K562 (cell line): ENCODE measurements around the gene SLC22A23. TPM values are rescaled to one million over a fixed set of nuclear protein-coding genes. Genes with fewer than 3 reads are reported as not detected.

Experiments
- ATAC-seq: fragments of 200-7000 bp; cut with Tn5 transposase; 3 replicates; pipeline ENCODE4 v1.9.1; 2020; ENCODE audit warnings: moderate library complexity
- BruUV-seq: library from RNA; stranded (reverse); fragments of 400-500 nt; replicated peaks from 2 replicates; lab custom pipeline; 2021; lab: Mats Ljungman, UMichigan
- CTCF ChIA-PET: fragments of 300-600 bp; formaldehyde crosslinking; extraction: SDS; loops from one replicate; lab custom pipeline; 2021; ENCODE audit warnings: low intra/inter-chr PET ratio; lab: Yijun Ruan, JAX
- POLR2A ChIA-PET: fragments of 300-600, 350-650 bp; sonication (Branson Sonifier 250); formaldehyde crosslinking; extraction: SDS; loops from one replicate; lab custom pipeline; 2021; ENCODE audit warnings: antibody characterized with exemption, inconsistent platforms; lab: Yijun Ruan, JAX
- DNase-seq, 4 experiments: peaks; one replicate each; pipeline versions ENCODE4 v3.0.0 to v3.0.0-alpha.2; 2011 to 2018; ENCODE audit warnings: low spot score in 3 of 4, mixed read lengths in 3 of 4; ENCODE audit errors: extremely low read depth in 1 of 4
- FAIRE-seq: peaks from 2 replicates; lab custom pipeline; 2011; peaks lifted over from hg19 to GRCh38; lab: Jason Lieb, UNC
- H2AFZ ChIP-seq: 2 replicates; pipeline ENCODE4 v1.6.0; 2011; ENCODE audit warnings: low read depth, low read length, control low read depth, inconsistent platforms
- H3K27ac ChIP-seq: fragments of 200-600 bp; 3 replicates; pipeline ENCODE4 v1.8.0; 2011; ENCODE audit warnings: low read depth, mild to moderate bottlenecking, control low read depth, inconsistent platforms, low read length, moderate library complexity, mixed read lengths; ENCODE audit errors: extremely low read depth
- H3K27me3 ChIP-seq, 2 experiments: fragments of 300-600 bp in 1 of 2; 2 replicates in 1 of 2; 3 replicates in 1 of 2; pipeline versions ENCODE4 v1.6.0 to v1.8.0; 2011; ENCODE audit warnings: inconsistent platforms in 2 of 2, low read length in 2 of 2, mild to moderate bottlenecking in 1 of 2, mixed read lengths in 1 of 2, moderate library complexity in 1 of 2; ENCODE audit not compliant: control insufficient read depth in 2 of 2, insufficient read depth in 2 of 2
- H3K36me3 ChIP-seq: fragments of 300-600 bp; 3 replicates; pipeline ENCODE4 v1.8.0; 2011; ENCODE audit warnings: mild to moderate bottlenecking, low read length, inconsistent platforms; ENCODE audit not compliant: control insufficient read depth, insufficient read depth
- H3K4me1 ChIP-seq, 2 experiments: fragments of 200-600 bp in 1 of 2; replicated peaks in 1 of 2; 2 replicates in 1 of 2; 3 replicates in 1 of 2; pipeline versions ENCODE4 v1.5.1 to v1.8.0; 2011; ENCODE audit warnings: inconsistent platforms in 2 of 2, low read length in 2 of 2, mild to moderate bottlenecking in 1 of 2, mixed read lengths in 1 of 2, moderate library complexity in 1 of 2; ENCODE audit not compliant: control insufficient read depth in 2 of 2, insufficient read depth in 2 of 2
- H3K4me2 ChIP-seq: 2 replicates; pipeline ENCODE4 v1.6.1; 2011; ENCODE audit warnings: low read length, control low read depth, inconsistent platforms, mixed read lengths; ENCODE audit not compliant: insufficient read depth
- H3K4me3 ChIP-seq: fragments of 200-600 bp; sonication (generic), shearing (Covaris generic); 2 replicates; pipeline ENCODE4 v1.5.1; 2016; ENCODE audit warnings: control low read depth, inconsistent platforms
- H3K79me2 ChIP-seq: fragments of 200-600 bp; 3 replicates; pipeline ENCODE4 v1.8.0; 2011; ENCODE audit warnings: low read length, inconsistent platforms; ENCODE audit not compliant: control insufficient read depth, insufficient read depth
- H3K9ac ChIP-seq, 2 experiments: 2 replicates each; pipeline versions ENCODE4 v1.6.0 to v1.6.1; 2011; ENCODE audit warnings: low read depth in 2 of 2, low read length in 2 of 2, control low read depth in 1 of 2, inconsistent platforms in 1 of 2, mild to moderate bottlenecking in 1 of 2, mixed read lengths in 1 of 2; ENCODE audit not compliant: insufficient read depth in 1 of 2
- H3K9me1 ChIP-seq: one replicate; pipeline ENCODE4 v1.6.0; 2011; ENCODE audit warnings: inconsistent platforms, mild to moderate bottlenecking, low read length, moderate library complexity; ENCODE audit not compliant: control insufficient read depth, insufficient read depth
- H3K9me3 ChIP-seq: replicated peaks from 2 replicates; pipeline ENCODE4 v1.5.1; 2011; ENCODE audit warnings: low read depth, low read length, inconsistent platforms; ENCODE audit not compliant: control insufficient read depth, insufficient read depth
- H4K20me1 ChIP-seq: replicated peaks from 2 replicates; pipeline ENCODE4 v1.6.1; 2011; ENCODE audit warnings: low read length, inconsistent platforms, mixed read lengths; ENCODE audit not compliant: control insufficient read depth, insufficient read depth
- CREB1 ChIP-seq, 2 experiments: sonication (generic) in 1 of 2; formaldehyde crosslinking in 1 of 2; IDR thresholded peaks; 2 replicates each; pipeline versions ENCODE4 v1.6.1 to v1.8.0; 2012 to 2022; ENCODE audit warnings: inconsistent platforms in 1 of 2, mild to moderate bottlenecking in 1 of 2, missing genetic modification reagents in 1 of 2, moderate library complexity in 1 of 2
- FOSL1 ChIP-seq: fragments of 200-800 bp; sonication (Bioruptor generic); conservative IDR thresholded peaks from 2 replicates; pipeline ENCODE4 v1.6.1; 2016; ENCODE audit warnings: missing genetic modification characterization, missing compliant biosample characterization
- JUND ChIP-seq, 2 experiments: IDR thresholded peaks; 2 replicates in 1 of 2; 3 replicates in 1 of 2; pipeline ENCODE4 v1.6.1; 2011; ENCODE audit warnings: borderline replicate concordance in 2 of 2, low read depth in 2 of 2, low read length in 2 of 2, improper control_type of control experiment in 1 of 2, missing biosample characterization in 1 of 2, missing genetic modification characterization in 1 of 2, missing genetic modification reagents in 1 of 2
- MAFG ChIP-seq: fragments of 450-650 bp; conservative IDR thresholded peaks from 2 replicates; pipeline ENCODE4 v1.6.1; 2016; ENCODE audit warnings: missing genetic modification characterization, missing compliant biosample characterization
- MYBL2 ChIP-seq, 2 experiments: fragments of 450-650 bp in 1 of 2; sonication (generic) in 1 of 2; formaldehyde crosslinking in 1 of 2; IDR thresholded peaks; 2 replicates each; pipeline versions ENCODE4 v1.6.1 to v1.8.1; 2017 to 2022; ENCODE audit warnings: borderline replicate concordance in 1 of 2, inconsistent platforms in 1 of 2, low read depth in 1 of 2, mild to moderate bottlenecking in 1 of 2, missing genetic modification reagents in 1 of 2, moderate library complexity in 1 of 2
- MYC ChIP-seq, 2 experiments: fragments of 250-450 bp in 1 of 2; sonication (Bioruptor Pico) in 1 of 2; IDR thresholded peaks; 2 replicates each; pipeline versions ENCODE4 v1.5.1 to v1.6.1; 2012 to 2021; ENCODE audit warnings: low read depth in 2 of 2, borderline replicate concordance in 1 of 2, improper control_type of control experiment in 1 of 2, low read length in 1 of 2, mild to moderate bottlenecking in 1 of 2, moderate library complexity in 1 of 2
- NUFIP1 ChIP-seq: fragments of 450-650 bp; IDR thresholded peaks from 2 replicates; pipeline ENCODE4 v1.6.1; 2018; ENCODE audit not compliant: partially characterized antibody
- RAD51 ChIP-seq: fragments of 450-650 bp; IDR thresholded peaks from 2 replicates; pipeline ENCODE4 v1.7.1; 2016; ENCODE audit warnings: low read depth, mild to moderate bottlenecking, borderline replicate concordance
- TEAD1 ChIP-seq, 2 experiments: fragments of 450-650 bp in 1 of 2; sonication (generic) in 1 of 2; formaldehyde crosslinking; IDR thresholded peaks; 2 replicates each; pipeline versions ENCODE4 v1.4.0 to v1.8.0; 2020 to 2022; ENCODE audit warnings: mild to moderate bottlenecking in 2 of 2, missing genetic modification reagents in 1 of 2
- ZNF197 ChIP-seq: fragments of 200-800 bp; sonication (Bioruptor generic); IDR thresholded peaks from 2 replicates; pipeline ENCODE4 v1.6.1; 2016; ENCODE audit warnings: low read depth, missing genetic modification characterization, missing compliant biosample characterization
- ZNF408 ChIP-seq: fragments of 250-450 bp; sonication (Bioruptor Pico); IDR thresholded peaks from 2 replicates; pipeline ENCODE4 v1.4.0; 2020; ENCODE audit warnings: low read depth, mild to moderate bottlenecking, moderate library complexity
- ZNF586 ChIP-seq: fragments of 450-650 bp; formaldehyde crosslinking; conservative IDR thresholded peaks from 2 replicates; pipeline ENCODE4 v1.4.0; 2020; ENCODE audit warnings: mild to moderate bottlenecking, moderate library complexity
- ZNF592 ChIP-seq: fragments of 450-650 bp; IDR thresholded peaks from 2 replicates; pipeline ENCODE4 v1.6.1; 2017; ENCODE audit warnings: antibody characterized with exemption, mild to moderate bottlenecking
- WGBS: fragments of 100-300 bp; shearing (Covaris generic); methylation state at CpG from one replicate; pipeline ENCODE4 v1.1.6; 2016; ENCODE audit warnings: low coverage, mixed read lengths; ENCODE audit not compliant: insufficient coverage; ENCODE audit errors: missing lambda C conversion rate; 5-methylcytosine and 5-hydroxymethylcytosine counted together
- in situ Hi-C: fragments of 300-500 bp; cut with MboI; formaldehyde crosslinking; loops from 4 replicates; pipeline ENCODE4 v1.15.0; 2018; ENCODE audit warnings: inconsistent platforms, mixed read lengths
- intact Hi-C: fragments of 100-400 bp; cut with micrococcal nuclease; formaldehyde crosslinking; loops from 2 replicates; pipeline ENCODE4 v1.14.2; 2022
- polyA plus RNA-seq, 8 experiments: library from polyadenylated mRNA; depleted of rRNA in 4 of 8; stranded (reverse) in 5 of 8; unstranded in 3 of 8; fragments of >200 nt; fragmentation: Nextera tagmentation in 2 of 8; fragmentation: Illumina TruSeq in 1 of 8; extraction: Ambion mirVana in 2 of 8; extraction: Trizol in 1 of 8; gene quantifications; 2 replicates each; pipeline versions ENCODE4 v1.2.1 to v1.2.3, GENCODE V29; 2011 to 2014; ENCODE audit warnings: inconsistent platforms in 1 of 8, missing spikeins in 1 of 8
- total RNA-seq, 7 experiments: library from RNA; depleted of rRNA in 6 of 7; stranded (reverse); fragments of >200 nt in 6 of 7; fragmentation: Illumina TruSeq in 2 of 7; extraction: Trizol in 2 of 7; gene quantifications; 2 replicates each; pipeline versions ENCODE4 v1.2.1 to v1.2.3, GENCODE V29; 2011 to 2021; ENCODE audit warnings: low replicate concordance in 1 of 7
- TF ChIP-seq, protein P1 (sequence below): sonication (generic); formaldehyde crosslinking; IDR thresholded peaks from 2 replicates; pipeline ENCODE4 v1.8.0; 2022; ENCODE audit warnings: missing genetic modification reagents, mild to moderate bottlenecking, moderate library complexity, borderline replicate concordance

SLC22A23 gene
- total and polyA plus RNA-seq, 9 of the 15 experiments (the other 6 are each of a cell fraction or from before 2014, with no cell fraction given) = 0.30 to 8.7 (median 2.5) TPM

DNA sequence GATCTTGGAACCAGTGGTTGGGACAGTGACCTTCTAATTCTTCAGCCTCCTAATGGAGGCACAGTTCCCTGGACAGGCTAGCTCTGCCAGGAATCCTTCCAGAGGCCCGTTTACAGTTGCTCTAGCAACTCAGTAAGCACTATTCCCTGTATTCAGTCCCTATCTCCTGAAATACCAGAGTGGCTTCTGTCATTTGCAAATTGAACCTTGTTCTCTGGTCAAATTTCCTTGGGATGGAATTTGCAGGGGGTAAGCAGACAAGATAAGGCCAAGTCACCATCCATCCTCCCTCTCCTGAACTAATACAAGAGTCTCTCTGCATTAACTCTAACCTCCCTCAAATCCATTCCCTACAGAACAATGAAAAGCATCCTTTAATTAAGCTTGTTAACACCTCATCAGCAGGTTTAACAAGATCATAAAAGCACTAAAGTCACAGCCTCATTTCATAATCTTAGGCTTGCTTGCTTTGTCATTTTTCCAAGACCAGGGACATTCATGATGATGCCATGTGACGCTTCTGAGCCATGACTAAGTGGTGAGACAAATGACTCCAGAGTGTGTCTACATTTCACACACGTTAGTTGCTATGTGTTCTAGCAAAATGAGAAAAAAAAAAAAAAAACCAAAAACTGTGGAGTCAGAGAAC is 37.1 kb downstream of the SLC22A23 start:
- Histone ChIP-seq H3K36me3 (no peaks in the 10 kb centered on the region), H3K4me1 (peaks cover 16 to 49% of the 10 kb centered on the region in 2 experiments; a peak in 4 of 5 replicates), H3K9ac (peak overlapping the region in 1 of 2 experiments; percentile 20; a peak in 1 of 4 replicates), H3K9me1 (no peaks in the 10 kb centered on the region), H3K9me3 (no peaks in the 10 kb centered on the region), H3K4me3 (no peak overlapping the region), H4K20me1 (no peaks in the 10 kb centered on the region), H2AFZ (0 out of 2 replicates have a peak overlapping the region, but pooled peaks have one; percentile 11), H3K27ac (no peak overlapping the region), H3K27me3 (no peaks in the 10 kb centered on the region), H3K79me2 (no peaks in the 10 kb centered on the region), H3K4me2 (no peak overlapping the region; the same call in 1 of the 2 replicates)
- ATAC-seq = no peak
- FAIRE-seq = peak; percentile 26
- in situ Hi-C loops (no loop called here), intact Hi-C loops (no loop called here)
- DNase-seq = peak in 1 of 4 experiments; percentile 51
- WGBS = 51% methylated on average over 3 of the region's 3 CpGs
- ChIA-PET POLR2A (interaction anchor here (0.6 kb wide), 1 partner anchor 1509 kb away, joined by 3 read pairs; no protein-coding TSS in a partner anchor), CTCF (no interaction called here)
- BruUV-seq = no TSS peak
- TF ChIP-seq MYBL2 (IDR thresholded peaks at IDR 0.05; ENCODE audit: low read depth) (no peak), MYBL2 (CRISPR knock-in tag; IDR thresholded peaks at IDR 0.05; ENCODE audit: borderline replicate concordance) (no peak), NUFIP1 (no peak), RAD51 (peak; percentile 38; the same call in 1 of the 2 replicates), ZNF197 (CRISPR knock-in tag) (no peak), FOSL1 (peak; percentile 82), ZNF592 (no peak), JUND (IDR thresholded peaks at IDR 0.05; ENCODE audit: borderline replicate concordance, low read depth, low read length) (peak; percentile 16; the same call in 1 of the 2 replicates), JUND (tag; IDR thresholded peaks at IDR 0.05; ENCODE audit: borderline replicate concordance, low read depth, low read length) (no peak), MAFG (tag) (peak; percentile 58; the same call in 1 of the 2 replicates), ZNF586 (CRISPR knock-in tag) (no peak), CREB1 (IDR thresholded peaks at IDR 0.05) (0 out of 2 replicates have a peak, but pooled peaks have one; percentile 46), CREB1 (CRISPR knock-in tag; IDR thresholded peaks at IDR 0.05) (no peak), ZNF408 (CRISPR knock-in tag) (no peak), MYC (IDR thresholded peaks at IDR 0.05; ENCODE audit: low read depth, low read length) (no peak), MYC (CRISPR knock-in tag; IDR thresholded peaks at IDR 0.05; ENCODE audit: borderline replicate concordance, low read depth) (no peak), TEAD1 (CRISPR knock-in tag; IDR thresholded peaks at IDR 0.05) (no peak)
- TF ChIP-seq, protein P1, sequence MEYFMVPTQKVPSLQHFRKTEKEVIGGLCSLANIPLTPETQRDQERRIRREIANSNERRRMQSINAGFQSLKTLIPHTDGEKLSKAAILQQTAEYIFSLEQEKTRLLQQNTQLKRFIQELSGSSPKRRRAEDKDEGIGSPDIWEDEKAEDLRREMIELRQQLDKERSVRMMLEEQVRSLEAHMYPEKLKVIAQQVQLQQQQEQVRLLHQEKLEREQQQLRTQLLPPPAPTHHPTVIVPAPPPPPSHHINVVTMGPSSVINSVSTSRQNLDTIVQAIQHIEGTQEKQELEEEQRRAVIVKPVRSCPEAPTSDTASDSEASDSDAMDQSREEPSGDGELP (CRISPR knock-in tag) = no peak
